Activated naive CD4-positive, alpha-beta T cell treated with Interleukin-2 at 50 U/mL for 16 hours (primary cell): Measurements from ENCODE around the gene IQGAP3.
"Not testable (repeated sequence)": the region's sequence is repeated elsewhere in the genome, so short reads cannot be mapped to it uniquely, and the experiment has no call there.

Experiments used
- DNase-seq: peaks from one replicate; pipeline ENCODE4 v3.0.0-alpha.2; 2020

Gene IQGAP3

GRCh38 chr1:156560585-156561163 is 11.7 kb downstream of the IQGAP3 start:
- no peak for DNase-seq

DNA sequence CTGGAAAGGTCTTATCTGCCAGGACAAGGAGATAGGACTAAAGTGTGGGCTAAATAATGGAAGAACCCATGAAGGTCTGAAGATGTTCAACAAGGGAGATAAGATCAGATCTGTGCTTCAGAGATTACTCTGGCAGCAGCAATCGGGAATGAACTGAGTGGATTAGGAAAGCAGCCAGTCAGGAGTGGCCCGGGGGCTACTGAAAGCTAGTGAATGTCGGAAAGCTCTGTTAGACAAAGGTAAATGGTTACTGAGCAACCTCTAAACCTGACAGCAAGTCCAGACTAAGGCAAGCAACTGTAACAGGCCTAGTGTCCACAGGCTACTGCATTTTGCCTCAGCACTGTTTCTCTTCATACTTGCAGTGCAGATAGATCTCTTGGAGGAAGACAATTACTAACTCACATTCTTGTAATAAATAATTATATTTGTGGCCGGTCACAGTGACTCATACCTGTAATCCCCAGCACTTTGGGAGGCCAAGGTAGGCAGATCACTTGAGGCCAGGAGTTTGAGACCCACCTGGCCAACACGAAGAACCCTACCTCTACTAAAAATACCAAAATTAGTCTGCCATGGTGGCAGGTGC is 12.5 kb downstream of the IQGAP3 start:
- no peak for DNase-seq

- DNase-seq: no peak
Measured at GRCh38 chr1:156559086-156559796, 13.1 kb downstream of the IQGAP3 start.

DNA sequence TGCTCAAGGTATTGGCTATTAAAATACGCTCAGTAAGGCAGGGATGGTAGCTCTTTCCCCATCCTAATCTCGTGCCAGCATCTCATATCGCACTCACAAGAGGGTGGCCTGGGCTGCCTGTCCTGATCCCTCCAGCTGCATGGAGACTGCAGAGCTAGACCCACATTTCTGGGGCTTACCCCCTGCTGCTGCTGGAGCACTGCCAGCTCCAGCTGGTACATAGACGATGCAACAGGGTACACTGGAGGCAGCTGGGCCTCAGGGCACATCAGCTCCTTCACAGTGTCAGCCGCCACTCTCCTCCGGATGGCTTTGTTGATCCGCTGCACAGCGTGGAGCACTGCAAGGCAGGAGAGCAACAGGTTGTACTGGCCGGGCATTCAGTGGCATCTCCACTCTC is 16.0 kb downstream of the IQGAP3 start:
- DNase-seq: no peak

DNA sequence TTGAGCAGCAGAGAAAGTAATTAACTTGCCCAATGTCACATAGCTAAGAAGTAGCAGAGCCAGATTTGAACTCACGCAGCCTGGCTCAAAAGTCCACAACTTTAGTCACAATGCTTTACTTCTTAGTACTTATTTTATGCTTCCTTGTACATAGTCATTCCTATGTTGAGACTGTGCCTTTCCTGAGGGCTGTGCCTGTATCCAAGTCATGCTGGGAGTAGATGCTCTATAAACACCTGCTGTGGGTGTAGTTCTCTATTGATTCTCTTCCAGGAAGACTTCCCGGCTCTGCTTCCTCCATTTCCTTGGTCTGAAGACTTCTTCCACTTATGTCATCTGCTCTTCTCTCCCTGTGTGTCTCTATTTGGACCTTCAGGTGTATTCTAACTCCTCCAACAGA is 16.6 kb downstream of the IQGAP3 start:
- no peak for DNase-seq

DNA sequence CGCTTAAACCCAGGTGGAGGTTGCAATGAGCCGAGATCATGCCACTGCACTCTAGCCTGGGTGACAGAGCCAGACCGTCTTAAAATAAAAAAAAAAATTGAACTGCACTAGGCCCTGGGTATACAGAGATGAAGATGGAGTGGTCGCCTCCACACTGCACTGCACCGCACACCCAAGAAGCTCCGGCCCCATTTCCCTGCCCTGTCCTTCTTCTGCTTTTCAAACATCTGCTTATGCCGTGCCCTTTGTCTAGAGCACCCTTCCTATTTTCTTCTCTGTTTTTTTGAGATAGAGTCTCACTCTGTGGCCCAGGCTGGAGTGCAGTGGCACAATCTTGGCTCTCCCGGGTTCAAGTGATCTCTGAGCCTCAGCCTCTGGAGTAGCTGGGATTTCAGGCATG is 17.4 kb downstream of the IQGAP3 start:
- no peak for DNase-seq

GRCh38 chr1:156553860-156554485 is 18.4 kb downstream of the IQGAP3 start:
- DNase-seq: no peak

DNA sequence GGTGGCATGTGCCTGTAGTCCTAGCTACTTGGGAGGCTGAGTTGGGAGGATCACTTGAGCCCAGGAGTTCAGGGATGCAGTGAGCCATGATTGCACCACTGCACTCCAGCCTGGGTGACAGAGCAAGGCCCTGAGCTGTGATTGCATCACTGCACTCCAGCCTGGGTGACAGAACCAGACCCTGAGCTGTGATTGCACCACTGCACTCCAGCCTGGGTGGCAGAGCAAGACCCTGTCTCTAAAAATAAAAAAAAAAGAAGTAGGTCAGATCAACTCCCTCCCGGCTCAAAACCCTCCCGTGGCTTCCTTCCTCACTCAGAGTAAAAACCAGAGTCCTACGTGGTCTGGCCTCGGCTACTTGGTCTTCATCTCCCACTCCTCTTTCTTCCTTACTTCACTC is 19.4 kb downstream of the IQGAP3 start:
- not testable (repeated sequence) for DNase-seq

- no peak for DNase-seq
Measured at GRCh38 chr1:156552518-156552917, 19.8 kb downstream of the IQGAP3 start.

DNA sequence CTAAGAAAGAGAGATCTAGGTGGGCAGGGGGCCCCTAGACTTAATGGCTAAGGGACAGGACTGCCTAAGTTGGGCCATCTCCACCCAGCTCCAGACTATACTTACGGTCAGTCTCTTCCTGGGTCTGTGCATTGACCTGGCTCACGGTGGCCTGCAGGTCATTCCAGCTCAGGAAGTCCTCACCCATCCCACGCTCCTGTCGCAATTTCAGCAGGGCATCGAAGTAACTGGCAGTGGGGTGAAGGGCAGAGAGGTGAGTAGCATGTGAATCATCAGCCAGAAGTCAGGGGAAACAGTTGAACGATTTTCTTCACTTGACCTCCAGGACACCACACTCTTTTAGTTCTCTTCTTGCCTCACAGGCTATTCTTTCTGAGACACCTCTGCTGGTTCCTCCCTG is 20.5 kb downstream of the IQGAP3 start:
- no peak for DNase-seq

- no peak for DNase-seq
Measured at GRCh38 chr1:156551066-156551643, 21.2 kb downstream of the IQGAP3 start.

DNA sequence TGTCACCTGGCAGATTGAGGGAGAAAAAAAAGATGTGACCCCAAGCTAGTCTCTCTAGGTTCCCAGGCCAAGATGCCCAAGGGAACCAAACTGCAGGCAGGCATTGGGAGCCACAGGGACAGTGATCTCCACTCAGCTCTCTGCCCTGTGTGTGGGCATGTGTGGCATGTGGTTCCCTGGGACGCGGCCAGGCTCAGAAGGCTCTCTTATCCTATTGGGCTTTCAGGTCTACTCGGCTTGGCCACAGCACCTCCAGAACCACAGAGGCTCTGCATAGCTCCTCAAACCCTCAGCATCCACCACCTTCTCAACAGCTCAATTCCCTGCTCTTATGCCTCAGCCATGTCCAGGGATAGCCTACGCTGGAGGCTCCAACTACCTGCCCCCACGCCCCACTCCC is 22.0 kb downstream of the IQGAP3 start:
- DNase-seq: no peak

GRCh38 chr1:156549831-156550230 is 22.5 kb downstream of the IQGAP3 start:
- no peak for DNase-seq

- DNase-seq: no peak
Measured at GRCh38 chr1:156549390-156549789, 23.0 kb downstream of the IQGAP3 start.

DNA sequence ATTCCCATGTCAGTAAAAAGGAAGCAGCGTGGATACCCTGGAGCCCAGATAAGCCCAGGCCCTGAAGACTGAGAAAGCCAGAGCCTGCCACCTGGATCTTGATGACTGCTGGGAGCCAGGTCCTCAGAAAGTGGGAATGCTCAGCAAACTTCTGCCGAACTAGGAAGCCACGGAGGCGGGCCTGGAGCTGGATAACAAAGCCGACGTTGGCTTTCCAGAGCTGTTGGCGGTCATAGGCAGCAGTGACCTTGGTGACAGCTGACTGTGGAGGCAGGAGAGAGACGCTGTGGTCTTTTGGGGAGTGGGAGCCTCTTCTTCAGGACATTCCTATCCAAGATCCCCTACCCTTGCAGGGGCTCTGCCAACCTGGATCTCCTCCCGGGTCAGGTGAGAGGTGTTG is 24.4 kb downstream of the IQGAP3 start:
- no peak for DNase-seq

DNA sequence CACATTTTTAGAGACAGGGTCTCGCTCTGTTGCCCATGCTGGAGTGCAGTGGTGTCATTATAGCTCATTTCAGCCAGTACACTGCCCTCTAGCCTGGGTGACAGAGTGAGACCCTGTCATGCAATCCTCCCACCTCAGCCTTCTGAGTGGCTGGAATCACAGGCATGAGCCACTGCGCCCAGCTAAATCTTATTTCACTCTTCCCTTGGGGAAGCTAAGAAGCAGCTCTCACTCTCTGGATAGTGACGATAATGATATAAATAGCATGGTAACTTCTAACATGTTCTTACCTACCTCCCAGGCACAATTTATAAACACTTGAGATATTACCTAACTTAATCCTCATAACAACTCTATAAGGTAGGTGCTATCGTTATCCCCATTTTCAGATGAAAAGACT is 24.9 kb downstream of the IQGAP3 start:
- DNase-seq: no peak

DNA sequence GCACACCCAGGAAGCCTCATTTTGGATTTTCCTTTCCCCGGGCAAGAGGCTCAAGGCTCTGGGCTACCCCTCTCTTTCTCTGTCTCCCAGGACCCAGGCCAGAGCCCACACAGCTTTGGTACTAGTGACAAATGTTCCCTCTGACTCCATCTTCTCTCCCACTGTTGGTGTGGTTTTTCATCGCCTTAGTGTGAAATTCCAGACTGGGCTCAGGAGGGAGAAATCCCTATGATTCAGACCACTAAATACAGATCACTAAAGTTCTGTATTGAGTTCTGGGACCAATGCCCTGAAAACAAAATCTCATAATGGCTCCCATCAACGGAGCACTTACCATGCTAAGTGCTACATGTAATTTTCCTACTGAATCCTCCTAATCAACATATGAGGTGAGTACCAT is 26.1 kb downstream of the IQGAP3 start:
- no peak for DNase-seq

GRCh38 chr1:156544592-156545102 is 27.7 kb downstream of the IQGAP3 start:
- DNase-seq: no peak

GRCh38 chr1:156543066-156543465 is 29.3 kb downstream of the IQGAP3 start:
- DNase-seq: no peak

DNA sequence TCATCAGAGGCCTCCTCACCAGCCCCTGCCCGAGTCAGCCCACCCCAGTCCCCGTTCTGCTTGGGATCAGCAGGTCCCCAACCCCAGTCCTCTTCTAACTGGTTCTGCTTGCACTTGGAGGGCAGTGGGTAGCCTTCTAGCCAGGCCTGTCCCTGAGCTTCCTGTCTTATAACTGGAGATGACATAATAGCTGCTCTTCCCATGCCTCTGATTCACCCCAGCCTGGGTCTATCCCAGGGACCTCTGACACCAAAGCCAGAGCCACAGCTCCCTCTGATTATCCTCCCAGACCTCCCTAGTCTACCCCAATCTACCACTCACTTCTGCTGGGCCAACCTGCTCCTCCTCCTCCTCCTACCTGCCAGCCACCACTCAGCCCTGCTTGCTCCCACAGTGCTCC is 31.4 kb downstream of the IQGAP3 start:
- no peak for DNase-seq

GRCh38 chr1:156539818-156540355 is 32.5 kb downstream of the IQGAP3 start:
- no peak for DNase-seq

DNA sequence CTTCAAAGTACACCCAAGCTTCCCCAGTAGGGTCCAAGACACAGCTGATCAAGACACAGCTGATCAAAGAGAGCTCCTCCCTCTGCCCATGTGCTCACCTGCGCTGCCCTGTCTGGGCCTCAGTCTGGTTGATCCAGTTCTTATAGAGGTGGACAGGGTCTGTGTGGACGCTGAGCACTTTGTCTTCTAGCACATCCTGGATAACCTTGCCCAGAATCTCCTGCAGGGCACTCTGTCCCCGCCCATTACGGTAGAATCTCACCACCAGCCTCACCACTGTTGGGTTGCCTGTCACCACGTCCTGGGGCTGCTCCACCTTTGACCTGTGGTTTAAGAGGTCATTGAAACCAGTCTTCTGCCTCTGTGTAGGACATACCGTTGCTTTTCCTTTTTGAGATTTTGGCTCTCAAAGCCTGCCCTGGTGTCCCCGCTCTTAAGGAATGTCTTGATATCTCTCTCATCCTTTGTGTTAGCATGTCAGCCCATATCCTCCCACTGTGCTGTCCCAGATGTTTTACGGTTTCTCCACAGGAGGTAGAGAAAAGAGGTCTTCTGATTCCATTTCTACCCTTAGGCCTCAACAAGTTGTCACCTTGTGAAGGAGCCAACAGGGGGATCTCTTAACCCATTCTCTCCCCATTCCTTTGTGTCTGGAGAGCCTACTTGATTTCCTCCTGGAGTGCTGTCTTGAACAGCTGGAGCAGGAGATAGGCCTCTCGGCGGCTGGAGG is 33.5 kb downstream of the IQGAP3 start:
- DNase-seq: no peak

DNA sequence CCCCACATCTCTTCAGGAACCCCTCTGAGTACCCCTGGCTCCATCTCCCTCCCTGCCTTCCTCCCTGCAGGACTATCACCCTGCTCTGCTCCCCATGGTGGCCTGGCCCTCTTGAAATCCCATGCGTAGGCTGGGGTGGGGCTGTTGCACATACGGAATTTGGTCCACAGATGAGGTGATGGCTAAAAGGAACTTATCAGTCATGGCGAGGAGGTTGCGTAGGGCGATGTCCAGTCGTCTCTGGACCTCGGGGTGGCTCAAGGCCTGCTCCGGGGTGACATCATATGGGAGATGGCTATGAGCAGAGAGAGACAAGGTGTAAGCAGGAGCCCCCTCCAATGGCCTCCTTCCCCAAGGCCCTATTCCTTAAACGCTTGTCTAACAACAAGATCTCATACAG is 35.3 kb downstream of the IQGAP3 start:
- no peak for DNase-seq
